ENCODE measurements around the gene CLCA1.

DNA sequence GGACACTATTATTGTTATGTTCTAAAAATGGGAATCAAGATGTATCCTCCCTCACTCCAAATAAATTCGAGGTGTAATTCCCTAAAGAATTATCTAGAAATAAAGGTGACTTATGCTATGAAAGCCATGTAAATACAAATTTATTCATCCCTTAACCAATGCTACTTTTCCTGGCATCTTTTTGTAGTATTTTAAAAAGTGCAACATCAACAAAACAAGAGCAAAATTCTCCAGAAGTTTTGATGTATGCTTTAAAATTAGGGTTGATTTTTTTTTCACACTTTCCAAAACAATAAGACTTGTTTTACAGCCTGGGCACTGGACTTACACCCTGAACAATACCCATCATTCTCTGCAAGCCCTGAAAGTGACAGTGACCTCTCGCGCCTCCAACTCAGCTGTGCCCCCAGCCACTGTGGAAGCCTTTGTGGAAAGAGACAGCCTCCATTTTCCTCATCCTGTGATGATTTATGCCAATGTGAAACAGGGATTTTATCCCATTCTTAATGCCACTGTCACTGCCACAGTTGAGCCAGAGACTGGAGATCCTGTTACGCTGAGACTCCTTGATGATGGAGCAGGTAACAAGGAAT, 21.4 kb upstream of the CLCA1 start:
- TF ChIP-seq, protein P1, sequence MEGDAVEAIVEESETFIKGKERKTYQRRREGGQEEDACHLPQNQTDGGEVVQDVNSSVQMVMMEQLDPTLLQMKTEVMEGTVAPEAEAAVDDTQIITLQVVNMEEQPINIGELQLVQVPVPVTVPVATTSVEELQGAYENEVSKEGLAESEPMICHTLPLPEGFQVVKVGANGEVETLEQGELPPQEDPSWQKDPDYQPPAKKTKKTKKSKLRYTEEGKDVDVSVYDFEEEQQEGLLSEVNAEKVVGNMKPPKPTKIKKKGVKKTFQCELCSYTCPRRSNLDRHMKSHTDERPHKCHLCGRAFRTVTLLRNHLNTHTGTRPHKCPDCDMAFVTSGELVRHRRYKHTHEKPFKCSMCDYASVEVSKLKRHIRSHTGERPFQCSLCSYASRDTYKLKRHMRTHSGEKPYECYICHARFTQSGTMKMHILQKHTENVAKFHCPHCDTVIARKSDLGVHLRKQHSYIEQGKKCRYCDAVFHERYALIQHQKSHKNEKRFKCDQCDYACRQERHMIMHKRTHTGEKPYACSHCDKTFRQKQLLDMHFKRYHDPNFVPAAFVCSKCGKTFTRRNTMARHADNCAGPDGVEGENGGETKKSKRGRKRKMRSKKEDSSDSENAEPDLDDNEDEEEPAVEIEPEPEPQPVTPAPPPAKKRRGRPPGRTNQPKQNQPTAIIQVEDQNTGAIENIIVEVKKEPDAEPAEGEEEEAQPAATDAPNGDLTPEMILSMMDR (IDR thresholded peaks at IDR 0.05), result no peak
- no peak for TF ChIP-seq POLR2A (IDR thresholded peaks at IDR 0.05)

Data from sigmoid colon (tissue), 3 donors.